Inflammatory macrophage (primary cell): ENCODE measurements around the gene HJURP.

ENCODE experiments used
- DNase-seq, 2 donors: peaks; one replicate each; pipeline ENCODE4 v3.0.0-alpha.2; 2020 to 2022

Gene HJURP

GRCh38 chr2:233829193-233830110 lies 24.9 kb downstream of the HJURP start:
- DNase-seq, result no peak

GRCh38 chr2:233828546-233829192 lies 25.7 kb downstream of the HJURP start:
- DNase-seq, result no peak

- no peak for DNase-seq
These were observed 30.0 kb downstream of the HJURP start for GRCh38 chr2:233824373-233824772.

- DNase-seq, result no peak
These were observed 30.6 kb downstream of the HJURP start for GRCh38 chr2:233823731-233824121.

- no peak for DNase-seq
These were observed 31.3 kb downstream of the HJURP start for GRCh38 chr2:233822781-233823730.

- no peak for DNase-seq
These were observed 32.1 kb downstream of the HJURP start for GRCh38 chr2:233822101-233822771.

GRCh38 chr2:233821709-233822100 lies 32.6 kb downstream of the HJURP start:
- DNase-seq, result no peak

GRCh38 chr2:233821196-233821595 lies 33.1 kb downstream of the HJURP start:
- DNase-seq, result no peak

- DNase-seq, result no peak
These were observed 33.6 kb downstream of the HJURP start for GRCh38 chr2:233820774-233821105.

- DNase-seq, result no peak
These were observed 34.2 kb downstream of the HJURP start for GRCh38 chr2:233819884-233820773.

- no peak for DNase-seq
These were observed 35.4 kb downstream of the HJURP start for GRCh38 chr2:233818639-233819621.

- DNase-seq, result no peak
These were observed 36.2 kb downstream of the HJURP start for GRCh38 chr2:233817995-233818638.

- DNase-seq, result no peak
These were observed 36.9 kb downstream of the HJURP start for GRCh38 chr2:233817361-233817911.

- no peak for DNase-seq
These were observed 37.6 kb downstream of the HJURP start for GRCh38 chr2:233816771-233817170.

GRCh38 chr2:233816334-233816733 lies 38.0 kb downstream of the HJURP start:
- no peak for DNase-seq

- no peak for DNase-seq
These were observed 38.5 kb downstream of the HJURP start for GRCh38 chr2:233815861-233816260.

GRCh38 chr2:233814056-233814835 lies 40.1 kb downstream of the HJURP start:
- no peak for DNase-seq
